Cardiac fibroblast (primary cell): ENCODE results near the gene PODXL2.
"Not testable (repeated sequence)": the region's sequence is repeated elsewhere in the genome, so short reads cannot be mapped to it uniquely, and the experiment has no call there.

Experiments
- DNase-seq, 2 donors: peaks; one replicate each; pipeline versions ENCODE4 v3.0.0 to v3.0.0-alpha.2; 2010; ENCODE audit warnings: low read depth in 2 of 2
- H3K4me3 ChIP-seq, 2 donors: replicated peaks in 1 of 2; 1 replicate in 1 of 2; 2 replicates in 1 of 2; pipeline ENCODE4 v1.5.1; 2011; ENCODE audit warnings: low read depth in 2 of 2, low read length in 2 of 2, mild to moderate bottlenecking in 2 of 2, moderate library complexity in 1 of 2
- CTCF ChIP-seq: IDR thresholded peaks from one replicate; pipeline ENCODE4 v1.5.1; 2011; ENCODE audit warnings: low read depth, mild to moderate bottlenecking, low read length, inconsistent platforms

The PODXL2 gene

GRCh38 chr3:127597020-127597771, 31.8 kb upstream of the PODXL2 start:
- no peak for TF ChIP-seq CTCF
- no peak overlapping the region for H3K4me3 ChIP-seq
- DNase-seq: no peak

- DNase-seq: no peak
- H3K4me3 ChIP-seq: peak overlapping the region; percentile 63 to 64
- no peak for TF ChIP-seq CTCF
Observed at GRCh38 chr3:127598841-127599570, 30.0 kb upstream of the PODXL2 start.

- no peak for DNase-seq
- H3K4me3 ChIP-seq: no peak overlapping the region
- TF ChIP-seq CTCF: no peak
Observed at GRCh38 chr3:127600749-127601456, 28.1 kb upstream of the PODXL2 start.

- TF ChIP-seq CTCF: no peak
- H3K4me3 ChIP-seq: no peak overlapping the region
- no peak for DNase-seq
Observed at GRCh38 chr3:127604035-127604434, 24.9 kb upstream of the PODXL2 start.

GRCh38 chr3:127604546-127605165, 24.3 kb upstream of the PODXL2 start:
- no peak overlapping the region for H3K4me3 ChIP-seq
- DNase-seq: no peak
- TF ChIP-seq CTCF: no peak

GRCh38 chr3:127605547-127605946, 23.4 kb upstream of the PODXL2 start:
- H3K4me3 ChIP-seq, DNase-seq: not testable (repeated sequence)
